Measurements from ENCODE around the gene FAM187B. TPM values are rescaled to one million over a fixed set of nuclear protein-coding genes. Genes with fewer than 3 reads are reported as not detected.

The FAM187B gene
- total and polyA plus RNA-seq, 3 donors from 2014 or later: 18.4 to 105 (median 79.2) TPM

DNA sequence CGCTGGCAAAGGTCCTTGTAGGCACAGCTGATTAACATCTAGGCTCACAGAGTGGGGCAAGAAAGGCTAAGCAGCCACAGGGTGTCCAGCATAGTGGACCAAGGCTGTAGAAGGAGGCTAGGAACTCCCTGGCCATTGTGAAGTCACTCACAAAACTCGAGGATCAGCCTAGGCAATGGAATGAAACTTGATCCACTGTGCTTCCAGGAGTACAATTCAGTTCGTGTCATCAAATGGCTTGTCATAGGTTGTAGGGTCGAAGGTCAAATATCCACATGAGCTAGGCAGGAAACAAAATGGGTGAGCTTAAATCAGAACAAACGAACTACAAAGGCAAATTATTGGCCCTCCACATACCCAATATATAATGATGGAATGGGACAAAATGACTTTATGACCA is 4.4 kb upstream of the FAM187B start:
- WGBS, 2 donors: 64 to 80% methylated on average over 4 to 5 of the region's 5 CpGs
- intact Hi-C loops (cut with DNase I; ENCODE audit: low total_unique reads): no loop called here
- Histone ChIP-seq H3K4me3 (no peak overlapping the region), H3K27me3 (no peaks in the 10 kb centered on the region), H3K36me3 (ENCODE audit: low read depth, missing control alignments) (no peaks in the 10 kb centered on the region), H3K4me1 (no peaks in the 10 kb centered on the region), H3K9me3 (no peaks in the 10 kb centered on the region), H3K27ac (no peak overlapping the region)
- no peak for DNase-seq
- TF ChIP-seq POLR2A (IDR thresholded peaks at IDR 0.05): no peak
- TF ChIP-seq, protein P1, sequence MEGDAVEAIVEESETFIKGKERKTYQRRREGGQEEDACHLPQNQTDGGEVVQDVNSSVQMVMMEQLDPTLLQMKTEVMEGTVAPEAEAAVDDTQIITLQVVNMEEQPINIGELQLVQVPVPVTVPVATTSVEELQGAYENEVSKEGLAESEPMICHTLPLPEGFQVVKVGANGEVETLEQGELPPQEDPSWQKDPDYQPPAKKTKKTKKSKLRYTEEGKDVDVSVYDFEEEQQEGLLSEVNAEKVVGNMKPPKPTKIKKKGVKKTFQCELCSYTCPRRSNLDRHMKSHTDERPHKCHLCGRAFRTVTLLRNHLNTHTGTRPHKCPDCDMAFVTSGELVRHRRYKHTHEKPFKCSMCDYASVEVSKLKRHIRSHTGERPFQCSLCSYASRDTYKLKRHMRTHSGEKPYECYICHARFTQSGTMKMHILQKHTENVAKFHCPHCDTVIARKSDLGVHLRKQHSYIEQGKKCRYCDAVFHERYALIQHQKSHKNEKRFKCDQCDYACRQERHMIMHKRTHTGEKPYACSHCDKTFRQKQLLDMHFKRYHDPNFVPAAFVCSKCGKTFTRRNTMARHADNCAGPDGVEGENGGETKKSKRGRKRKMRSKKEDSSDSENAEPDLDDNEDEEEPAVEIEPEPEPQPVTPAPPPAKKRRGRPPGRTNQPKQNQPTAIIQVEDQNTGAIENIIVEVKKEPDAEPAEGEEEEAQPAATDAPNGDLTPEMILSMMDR (IDR thresholded peaks at IDR 0.05): no peak

DNA sequence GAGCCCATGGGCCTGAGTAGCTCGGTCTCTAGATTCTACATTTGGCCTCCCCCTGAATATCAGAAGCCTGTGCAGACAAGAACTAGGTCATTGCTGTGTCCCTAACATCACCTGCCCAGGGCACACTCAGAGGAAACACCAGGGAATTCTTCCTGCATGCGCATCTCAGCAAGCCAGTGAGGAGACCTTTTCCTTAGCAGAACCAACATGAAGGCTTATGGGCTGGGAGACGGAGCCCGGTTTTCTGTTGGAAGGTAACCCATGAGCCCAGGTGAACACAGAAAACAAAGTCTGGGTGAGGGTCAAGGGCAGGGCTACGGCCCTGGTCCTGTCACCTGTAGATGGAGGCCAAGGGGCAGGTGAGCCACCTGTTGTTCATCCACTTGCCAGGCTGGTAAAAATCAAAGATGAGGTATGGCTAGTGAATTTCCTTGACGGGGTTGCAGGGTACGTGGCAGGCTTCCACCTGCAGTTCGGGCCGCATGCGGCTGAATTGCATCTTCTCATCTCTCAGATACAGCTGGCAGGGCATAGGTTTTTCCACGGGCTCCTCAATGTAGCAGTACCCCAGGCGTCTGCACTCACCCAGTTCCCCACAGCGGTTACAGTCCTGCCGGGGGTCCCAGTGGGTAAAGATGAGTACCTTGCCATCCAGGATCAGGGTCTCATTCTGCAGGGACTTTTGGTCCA is 3.6 kb upstream of the FAM187B start:
- TF ChIP-seq POLR2A (IDR thresholded peaks at IDR 0.05): no peak
- TF ChIP-seq, protein P1 (IDR thresholded peaks at IDR 0.05): no peak
- DNase-seq: no peak
- intact Hi-C loops (cut with DNase I; ENCODE audit: low total_unique reads): no loop called here
- no peak overlapping the region for H3K4me3 ChIP-seq
- no peak overlapping the region for H3K27ac ChIP-seq
- no peaks in the 10 kb centered on the region for H3K27me3 ChIP-seq
- no peaks in the 10 kb centered on the region for H3K36me3 ChIP-seq (ENCODE audit: low read depth, missing control alignments)
- H3K9me3 ChIP-seq: no peaks in the 10 kb centered on the region
- H3K4me1 ChIP-seq: no peaks in the 10 kb centered on the region
- 85 to 93% methylated on average over 14 of the region's 14 CpGs for WGBS, 2 donors

DNA sequence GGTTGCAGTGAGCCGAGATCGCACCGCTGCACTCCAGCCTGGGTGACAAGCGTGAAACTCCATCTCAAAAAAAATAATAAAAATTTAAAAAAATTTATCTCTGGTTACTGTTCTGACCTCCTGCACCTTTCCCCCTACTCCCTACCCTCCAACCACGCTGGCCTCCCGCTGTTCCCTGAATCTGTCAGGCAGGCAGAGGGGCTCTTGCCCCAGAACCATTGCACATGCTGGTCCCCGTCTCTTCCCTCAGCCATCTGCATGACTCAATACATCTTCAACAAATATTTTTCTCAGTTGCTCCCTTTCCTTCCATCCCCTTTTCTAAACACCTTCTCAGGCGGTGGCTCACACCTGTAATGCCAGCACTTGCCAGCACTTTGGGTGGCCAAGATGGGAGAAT is 1.1 kb upstream of the FAM187B start:
- no peak for DNase-seq
- H3K27me3 ChIP-seq: no peaks in the 10 kb centered on the region
- WGBS, 2 donors: 88 to 90% methylated on average over 8 of the region's 8 CpGs
- H3K4me3 ChIP-seq: no peak overlapping the region
- H3K27ac ChIP-seq: no peak overlapping the region
- intact Hi-C loops (cut with DNase I; ENCODE audit: low total_unique reads): no loop called here
- TF ChIP-seq, protein P1 (IDR thresholded peaks at IDR 0.05): no peak
- no peak for TF ChIP-seq POLR2A (IDR thresholded peaks at IDR 0.05)
- H3K36me3 ChIP-seq (ENCODE audit: low read depth, missing control alignments): no peaks in the 10 kb centered on the region
- no peaks in the 10 kb centered on the region for H3K9me3 ChIP-seq
- no peaks in the 10 kb centered on the region for H3K4me1 ChIP-seq

DNA sequence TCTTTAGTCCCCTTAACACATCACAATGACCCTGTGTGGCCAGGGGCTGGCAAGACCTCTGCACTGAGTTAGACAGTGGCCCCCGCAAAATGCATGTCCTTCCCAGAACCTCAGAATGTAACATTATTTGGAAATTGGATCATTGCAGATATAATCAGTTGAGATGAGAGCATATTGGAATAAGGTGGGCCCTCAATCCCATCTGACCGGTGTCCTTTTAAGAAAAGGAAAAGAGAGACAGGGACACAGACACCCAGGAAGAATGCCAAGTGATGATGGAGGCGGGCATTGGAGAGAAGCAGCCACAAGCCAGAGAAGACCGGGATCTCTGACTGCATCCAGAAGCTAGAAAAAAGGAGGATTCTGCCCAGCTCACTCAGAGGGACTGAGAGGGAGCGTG is 1.8 kb downstream of the FAM187B start:
- no peaks in the 10 kb centered on the region for H3K4me1 ChIP-seq
- WGBS, 2 donors: 71 to 77% methylated on average over 5 of the region's 5 CpGs
- H3K9me3 ChIP-seq: no peaks in the 10 kb centered on the region
- no peaks in the 10 kb centered on the region for H3K36me3 ChIP-seq (ENCODE audit: low read depth, missing control alignments)
- no peaks in the 10 kb centered on the region for H3K27me3 ChIP-seq
- no peak overlapping the region for H3K27ac ChIP-seq
- intact Hi-C loops (cut with DNase I; ENCODE audit: low total_unique reads): no loop called here
- TF ChIP-seq, protein P1 (IDR thresholded peaks at IDR 0.05): no peak
- no peak for TF ChIP-seq POLR2A (IDR thresholded peaks at IDR 0.05)
- no peak overlapping the region for H3K4me3 ChIP-seq
- DNase-seq: no peak

DNA sequence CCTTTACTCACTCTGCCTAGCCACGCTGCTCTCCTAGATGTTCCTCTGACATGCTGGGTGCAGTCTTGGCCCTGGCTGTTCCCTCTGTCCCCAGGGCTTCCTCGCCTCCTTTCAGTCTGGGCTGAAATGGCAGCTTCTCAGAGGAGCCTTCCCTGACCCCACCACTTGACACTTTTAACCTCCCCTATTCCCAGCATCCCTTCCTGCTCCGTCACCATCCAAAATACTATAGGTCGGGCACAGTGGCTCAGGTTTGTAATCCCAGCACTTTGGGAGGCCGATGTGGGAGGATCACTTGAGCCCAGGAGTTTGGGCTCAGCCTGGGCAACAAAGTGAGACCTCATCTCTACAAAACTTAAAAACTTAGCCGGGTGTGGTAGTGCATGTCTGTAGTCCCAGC is 2.6 kb downstream of the FAM187B start:
- H3K36me3 ChIP-seq (ENCODE audit: low read depth, missing control alignments): no peaks in the 10 kb centered on the region
- WGBS, 2 donors: 89 to 90% methylated on average over 6 of the region's 6 CpGs
- intact Hi-C loops (cut with DNase I; ENCODE audit: low total_unique reads): no loop called here
- H3K27ac ChIP-seq: no peak overlapping the region
- DNase-seq: no peak
- H3K4me3 ChIP-seq: no peak overlapping the region
- TF ChIP-seq POLR2A (IDR thresholded peaks at IDR 0.05): no peak
- TF ChIP-seq, protein P1 (IDR thresholded peaks at IDR 0.05): no peak
- H3K4me1 ChIP-seq: peaks cover 4% of the 10 kb centered on the region
- H3K27me3 ChIP-seq: no peaks in the 10 kb centered on the region
- H3K9me3 ChIP-seq: no peaks in the 10 kb centered on the region
